ENCODE measurements around the gene ETF1.

GRCh38 chr5:138458856-138459255, 84.2 kb downstream of the ETF1 start:
- TF ChIP-seq CTCF (IDR thresholded peaks at IDR 0.05) (no peak), POLR2A (IDR thresholded peaks at IDR 0.05) (no peak), POLR2AphosphoS5 (IDR thresholded peaks at IDR 0.05) (no peak)
